GM15510 (cell line): ENCODE results near the gene BCOR.

Experiments
- POLR2A ChIP-seq: IDR thresholded peaks from 3 replicates; pipeline ENCODE4 v1.6.1; 2011; ENCODE audit warnings: borderline replicate concordance; ENCODE audit not compliant: insufficient read length; ENCODE audit errors: extremely low read depth

Gene BCOR

GRCh38 chrX:40086569-40087335, 11.0 kb downstream of the BCOR start:
- no peak for TF ChIP-seq POLR2A

DNA sequence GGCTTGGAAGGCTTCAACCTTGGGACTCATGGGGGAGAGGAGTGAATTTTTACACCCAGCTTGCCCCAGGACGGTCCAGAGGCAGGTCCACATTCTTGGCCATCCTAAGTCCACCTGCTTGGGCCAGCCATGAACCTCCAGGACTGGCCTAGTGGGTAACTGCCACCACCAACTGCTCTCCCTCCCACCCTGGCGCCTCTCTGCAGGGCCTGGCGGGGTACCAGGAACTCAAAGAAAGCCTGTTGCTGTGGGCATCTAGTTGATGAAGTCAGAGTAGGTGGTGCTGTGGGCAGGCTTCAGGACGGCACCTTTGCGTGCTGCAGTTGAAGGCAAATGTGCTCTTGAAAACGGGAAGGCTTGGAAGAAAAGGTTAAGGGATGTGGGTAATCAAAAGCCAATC, 12.0 kb downstream of the BCOR start:
- TF ChIP-seq POLR2A: no peak

GRCh38 chrX:40085102-40085551, 12.6 kb downstream of the BCOR start:
- no peak for TF ChIP-seq POLR2A

- TF ChIP-seq POLR2A: no peak
Measured at GRCh38 chrX:40084471-40085101, 13.2 kb downstream of the BCOR start.

DNA sequence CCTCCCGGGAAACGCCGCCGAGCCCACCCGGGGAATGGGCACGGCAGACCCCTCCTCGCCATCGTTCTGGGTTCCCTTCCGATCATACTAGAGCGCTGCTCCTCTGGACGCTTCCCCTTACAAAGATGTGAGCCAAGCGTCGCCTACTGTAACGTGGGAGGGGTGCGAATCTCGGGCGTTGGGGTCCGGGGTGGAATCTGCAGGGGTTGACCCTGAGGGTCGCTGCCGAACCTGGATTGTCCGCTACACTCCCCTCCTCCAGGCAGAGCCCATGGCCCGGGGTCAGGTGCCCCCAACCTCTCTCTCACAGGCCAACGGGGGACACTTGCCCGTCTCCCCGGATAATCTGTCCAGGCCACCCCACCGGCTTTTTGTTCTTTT, 13.8 kb downstream of the BCOR start:
- no peak for TF ChIP-seq POLR2A

DNA sequence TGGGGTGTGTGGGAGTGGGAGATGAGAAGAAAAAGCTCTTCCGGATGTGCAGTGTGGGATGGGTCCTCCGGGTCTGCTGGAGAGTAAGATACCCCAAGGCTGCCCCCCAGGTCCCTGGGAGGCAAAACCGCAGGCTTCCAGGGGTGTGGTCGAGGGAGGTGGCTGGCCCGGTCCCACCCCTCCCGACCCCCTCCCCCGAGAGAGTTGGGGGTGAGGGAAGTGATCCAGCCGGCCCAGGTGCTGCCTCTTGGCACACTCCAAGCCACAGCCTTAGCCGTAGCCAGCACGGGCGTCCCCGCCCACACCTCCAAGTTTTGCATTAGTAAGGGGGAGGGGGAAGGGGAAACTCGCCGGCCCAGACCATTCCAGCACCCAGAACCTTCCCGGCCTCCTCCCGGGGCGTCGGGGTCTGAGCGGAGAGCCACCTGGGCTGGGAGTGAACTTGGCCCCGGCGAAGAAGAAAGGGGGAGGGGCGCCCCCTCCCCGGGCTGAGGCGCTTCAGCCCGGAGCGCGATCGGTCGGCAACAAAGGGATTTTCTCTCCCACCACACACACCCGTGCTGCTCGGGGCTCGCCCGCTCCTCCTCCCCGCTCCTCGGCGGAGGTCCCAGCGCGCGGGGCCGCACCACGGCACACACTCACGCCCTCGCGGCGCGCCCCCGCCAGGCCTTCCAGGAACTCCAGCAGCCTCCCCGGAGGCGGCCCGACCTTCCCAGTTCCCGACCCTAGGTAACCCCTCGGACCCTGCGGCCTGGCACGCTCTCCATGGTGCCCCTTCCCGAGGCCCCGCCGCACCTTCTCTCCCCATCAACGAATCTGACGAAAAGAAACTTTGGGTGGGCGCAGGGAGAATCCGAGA, 14.4 kb downstream of the BCOR start:
- no peak for TF ChIP-seq POLR2A

- no peak for TF ChIP-seq POLR2A
Measured at GRCh38 chrX:40082447-40083119, 15.2 kb downstream of the BCOR start.

DNA sequence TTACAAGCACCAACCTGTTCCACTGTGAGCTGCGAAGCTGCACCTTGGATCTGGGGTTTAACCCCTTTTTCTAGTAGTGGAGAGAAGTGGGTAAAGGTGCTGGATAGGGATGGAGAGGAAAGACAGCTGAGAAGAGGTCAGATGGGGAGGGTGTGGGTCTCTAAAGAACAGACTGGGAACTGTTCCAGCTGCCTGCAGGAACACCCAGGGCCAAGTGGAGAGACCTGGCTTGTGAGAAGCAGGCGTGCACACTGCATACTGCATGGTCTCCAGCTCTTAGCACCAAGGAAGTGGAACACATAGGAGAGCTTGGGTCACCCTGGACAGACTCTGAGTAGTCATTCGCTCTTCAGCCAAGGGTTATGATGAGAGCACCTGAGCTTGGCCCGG, 16.1 kb downstream of the BCOR start:
- no peak for TF ChIP-seq POLR2A

DNA sequence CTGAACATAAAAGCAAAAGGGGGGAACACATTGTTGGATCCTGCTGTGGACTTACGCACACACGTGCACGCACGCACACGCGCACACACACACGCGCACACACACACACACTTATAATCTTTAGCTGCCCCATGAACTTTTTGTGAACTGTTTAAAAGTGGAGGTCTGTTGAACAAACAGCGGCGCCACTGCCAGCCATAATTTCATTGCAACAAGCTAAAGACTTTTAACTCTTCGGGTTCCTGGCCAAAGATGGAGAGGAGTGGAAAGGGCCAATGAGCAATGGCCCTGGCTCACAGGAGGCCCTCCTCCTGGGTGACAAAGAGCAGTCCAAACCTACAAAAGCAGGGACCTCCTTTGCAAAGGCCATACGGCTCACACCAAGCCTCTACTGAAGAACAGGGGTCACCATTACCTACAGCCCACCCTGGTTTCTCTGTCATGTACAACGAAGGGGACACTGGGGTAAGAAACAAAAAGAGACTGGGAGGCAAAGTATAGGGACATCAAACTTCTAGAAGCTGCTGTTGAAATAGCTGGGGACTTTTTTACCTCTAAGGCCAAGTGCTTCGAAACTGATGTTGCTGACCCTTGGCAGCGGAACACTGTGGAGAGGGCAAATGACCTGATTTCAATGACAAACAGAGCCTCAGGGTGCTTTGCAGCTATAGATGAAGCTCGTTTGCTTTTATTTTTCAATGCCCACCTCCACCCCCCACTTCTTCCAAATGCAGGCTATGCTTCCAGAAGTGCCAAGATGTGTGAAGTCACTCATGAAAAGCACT, 16.7 kb downstream of the BCOR start:
- TF ChIP-seq POLR2A: no peak

GRCh38 chrX:40079572-40079971, 18.2 kb downstream of the BCOR start:
- no peak for TF ChIP-seq POLR2A

- TF ChIP-seq POLR2A: no peak
Measured at GRCh38 chrX:40078489-40079227, 19.1 kb downstream of the BCOR start.

- no peak for TF ChIP-seq POLR2A
Measured at GRCh38 chrX:40077906-40078305, 19.9 kb downstream of the BCOR start.
